NCI-H345 treated with DMSO at 0.1 percent for 48 hours (cell line): ENCODE results near the gene BEAN1.
"Not testable (repeated sequence)": the region's sequence is repeated elsewhere in the genome, so short reads cannot be mapped to it uniquely, and the experiment has no call there.

Experiments used
- DNase-seq: peaks from one replicate; lab custom pipeline; 2025; ENCODE audit not compliant: unreplicated experiment; lab: John Stamatoyannopoulos, UW

BEAN1 gene

GRCh38 chr16:66502020-66502913 is 75.2 kb downstream of the BEAN1 start:
- DNase-seq = no peak

- no peak for DNase-seq
Measured at GRCh38 chr16:66503030-66503429, 75.9 kb downstream of the BEAN1 start.

- DNase-seq = no peak
Measured at GRCh38 chr16:66503612-66504011, 76.5 kb downstream of the BEAN1 start.

- DNase-seq = no peak
Measured at GRCh38 chr16:66507731-66508239, 80.7 kb downstream of the BEAN1 start.

- DNase-seq = no peak
Measured at GRCh38 chr16:66508248-66508913, 81.3 kb downstream of the BEAN1 start.

- DNase-seq = no peak
Measured at GRCh38 chr16:66508914-66509496, 81.9 kb downstream of the BEAN1 start.

GRCh38 chr16:66509576-66509975 is 82.5 kb downstream of the BEAN1 start:
- no peak for DNase-seq

GRCh38 chr16:66510298-66510697 is 83.2 kb downstream of the BEAN1 start:
- no peak for DNase-seq

GRCh38 chr16:66510711-66511601 is 83.9 kb downstream of the BEAN1 start:
- DNase-seq = no peak

- no peak for DNase-seq
Measured at GRCh38 chr16:66511602-66512271, 84.6 kb downstream of the BEAN1 start.

GRCh38 chr16:66512272-66513110 is 85.4 kb downstream of the BEAN1 start:
- DNase-seq = no peak

GRCh38 chr16:66513111-66513723 is 86.1 kb downstream of the BEAN1 start:
- no peak for DNase-seq

GRCh38 chr16:66514391-66514790 is 87.3 kb downstream of the BEAN1 start:
- DNase-seq = not testable (repeated sequence)

- DNase-seq = not testable (repeated sequence)
Measured at GRCh38 chr16:66514980-66515595, 88.0 kb downstream of the BEAN1 start.

GRCh38 chr16:66515596-66516508 is 88.8 kb downstream of the BEAN1 start:
- no peak for DNase-seq

GRCh38 chr16:66516509-66516807 is 89.4 kb downstream of the BEAN1 start:
- no peak for DNase-seq

- DNase-seq = no peak
Measured at GRCh38 chr16:66516808-66517585, 89.9 kb downstream of the BEAN1 start.
